Colon (tissue), 2 donors: ENCODE data around the gene TMED1.

ENCODE experiments used
- FAIRE-seq: peaks from 2 replicates; lab custom pipeline; 2012; peaks lifted over from hg19 to GRCh38; lab: Jason Lieb, UNC
- donor health status: control.
- donor health status: control.

The TMED1 gene

GRCh38 chr19:10831987-10832938 is 3.7 kb downstream of the TMED1 start:
- no peak for FAIRE-seq

- FAIRE-seq = no peak
Measured at GRCh38 chr19:10830931-10831779, 4.9 kb downstream of the TMED1 start.

- no peak for FAIRE-seq
Measured at GRCh38 chr19:10830370-10830769, 5.6 kb downstream of the TMED1 start.

GRCh38 chr19:10829967-10830366 is 6.0 kb downstream of the TMED1 start:
- FAIRE-seq = no peak

- FAIRE-seq = no peak
Measured at GRCh38 chr19:10828981-10829821, 6.8 kb downstream of the TMED1 start.

GRCh38 chr19:10826846-10827245 is 9.2 kb downstream of the TMED1 start:
- FAIRE-seq = no peak

- FAIRE-seq = no peak
Measured at GRCh38 chr19:10826231-10826630, 9.8 kb downstream of the TMED1 start.

- FAIRE-seq = no peak
Measured at GRCh38 chr19:10823690-10824089, 12.3 kb downstream of the TMED1 start.

GRCh38 chr19:10820173-10820572 is 15.8 kb downstream of the TMED1 start:
- no peak for FAIRE-seq

GRCh38 chr19:10819124-10820060 is 16.6 kb downstream of the TMED1 start:
- FAIRE-seq = no peak

- no peak for FAIRE-seq
Measured at GRCh38 chr19:10818301-10819123, 17.5 kb downstream of the TMED1 start.

- FAIRE-seq = no peak
Measured at GRCh38 chr19:10817291-10818038, 18.5 kb downstream of the TMED1 start.

- no peak for FAIRE-seq
Measured at GRCh38 chr19:10816691-10817090, 19.3 kb downstream of the TMED1 start.

GRCh38 chr19:10815969-10816644 is 19.9 kb downstream of the TMED1 start:
- FAIRE-seq = no peak

GRCh38 chr19:10815007-10815536 is 20.9 kb downstream of the TMED1 start:
- FAIRE-seq = no peak

GRCh38 chr19:10812902-10813404 is 23.1 kb downstream of the TMED1 start:
- FAIRE-seq = no peak

- FAIRE-seq = no peak
Measured at GRCh38 chr19:10812196-10812595, 23.8 kb downstream of the TMED1 start.
